ENCODE measurements around the gene USP36. TPM values are rescaled to one million over a fixed set of nuclear protein-coding genes. Genes with fewer than 3 reads are reported as not detected.
"Not testable (repeated sequence)": the region's sequence is repeated elsewhere in the genome, so short reads cannot be mapped to it uniquely, and the experiment has no call there.

Gene USP36
- total RNA-seq, 1 experiment from 2014 or later, result 79.5 TPM

- TF ChIP-seq CTCF (IDR thresholded peaks at IDR 0.05; ENCODE audit: unreplicated experiment), result no peak
- BruUV-seq (replicated peaks), result no TSS peak
- no peaks in the 10 kb centered on the region for H3K4me1 Mint-ChIP-seq (ENCODE audit: low read depth, unreplicated experiment)
- no peak overlapping the region for H3K4me3 Mint-ChIP-seq (ENCODE audit: low read depth, unreplicated experiment)
- no peaks in the 10 kb centered on the region for H3K36me3 Mint-ChIP-seq (ENCODE audit: insufficient read depth, unreplicated experiment)
- H3K9me3 Mint-ChIP-seq (ENCODE audit: low read depth, unreplicated experiment), result no peaks in the 10 kb centered on the region
- H3K27me3 Mint-ChIP-seq (ENCODE audit: unreplicated experiment), result no peaks in the 10 kb centered on the region
- H3K27ac Mint-ChIP-seq (ENCODE audit: unreplicated experiment), result no peak overlapping the region
- CTCF ChIA-PET, result no interaction called here
- intact Hi-C loops (cut with micrococcal nuclease; ENCODE audit: unreplicated experiment), result no loop called here
- DNase-seq, result no peak
Measured at GRCh38 chr17:78759969-78760352, 80.7 kb downstream of the USP36 start.

GRCh38 chr17:78759203-78759968 is 81.2 kb downstream of the USP36 start:
- CTCF ChIA-PET, result no interaction called here
- Mint-ChIP-seq H3K36me3 (ENCODE audit: insufficient read depth, unreplicated experiment) (no peaks in the 10 kb centered on the region), H3K4me1 (ENCODE audit: low read depth, unreplicated experiment) (no peaks in the 10 kb centered on the region), H3K9me3 (ENCODE audit: low read depth, unreplicated experiment) (no peaks in the 10 kb centered on the region), H3K27me3 (ENCODE audit: unreplicated experiment) (no peaks in the 10 kb centered on the region), H3K4me3 (ENCODE audit: low read depth, unreplicated experiment) (no peak overlapping the region), H3K27ac (ENCODE audit: unreplicated experiment) (no peak overlapping the region)
- TF ChIP-seq CTCF (IDR thresholded peaks at IDR 0.05; ENCODE audit: unreplicated experiment), result no peak
- intact Hi-C loops (cut with micrococcal nuclease; ENCODE audit: unreplicated experiment), result no loop called here
- no peak for DNase-seq
- no TSS peak for BruUV-seq (replicated peaks)

- Mint-ChIP-seq H3K27me3 (ENCODE audit: unreplicated experiment) (no peaks in the 10 kb centered on the region), H3K9me3 (ENCODE audit: low read depth, unreplicated experiment) (no peaks in the 10 kb centered on the region), H3K27ac (ENCODE audit: unreplicated experiment) (no peak overlapping the region), H3K4me3 (ENCODE audit: low read depth, unreplicated experiment) (no peak overlapping the region), H3K4me1 (ENCODE audit: low read depth, unreplicated experiment) (peaks cover 5% of the 10 kb centered on the region), H3K36me3 (ENCODE audit: insufficient read depth, unreplicated experiment) (no peaks in the 10 kb centered on the region)
- intact Hi-C loops (cut with micrococcal nuclease; ENCODE audit: unreplicated experiment), result no loop called here
- TF ChIP-seq CTCF (IDR thresholded peaks at IDR 0.05; ENCODE audit: unreplicated experiment), result no peak
- CTCF ChIA-PET, result interaction anchor here (0.6 kb wide), 1 partner anchor 13 kb away, joined by 3 read pairs; no protein-coding TSS in a partner anchor
- no TSS peak for BruUV-seq (replicated peaks)
- DNase-seq, result no peak
Measured at GRCh38 chr17:78753316-78754250, 87.0 kb downstream of the USP36 start.

GRCh38 chr17:78751447-78752161 is 89.0 kb downstream of the USP36 start:
- DNase-seq, result no peak
- peaks cover 16% of the 10 kb centered on the region for H3K4me1 Mint-ChIP-seq (ENCODE audit: low read depth, unreplicated experiment)
- no peaks in the 10 kb centered on the region for H3K27me3 Mint-ChIP-seq (ENCODE audit: unreplicated experiment)
- intact Hi-C loops (cut with micrococcal nuclease; ENCODE audit: unreplicated experiment), result no loop called here
- H3K9me3 Mint-ChIP-seq (ENCODE audit: low read depth, unreplicated experiment), result no peaks in the 10 kb centered on the region
- no peak overlapping the region for H3K27ac Mint-ChIP-seq (ENCODE audit: unreplicated experiment)
- H3K36me3 Mint-ChIP-seq (ENCODE audit: insufficient read depth, unreplicated experiment), result no peaks in the 10 kb centered on the region
- no peak overlapping the region for H3K4me3 Mint-ChIP-seq (ENCODE audit: low read depth, unreplicated experiment)
- BruUV-seq (replicated peaks), result no TSS peak
- CTCF ChIA-PET, result interaction anchor here (0.8 kb wide), 1 partner anchor 16 kb away, joined by 4 read pairs; no protein-coding TSS in a partner anchor
- no peak for TF ChIP-seq CTCF (IDR thresholded peaks at IDR 0.05; ENCODE audit: unreplicated experiment)

GRCh38 chr17:78751000-78751399 is 89.6 kb downstream of the USP36 start:
- DNase-seq; intact Hi-C loops (cut with micrococcal nuclease; ENCODE audit: unreplicated experiment); CTCF ChIA-PET; H3K9me3 Mint-ChIP-seq (ENCODE audit: low read depth, unreplicated experiment); H3K27me3 Mint-ChIP-seq (ENCODE audit: unreplicated experiment); H3K4me3 Mint-ChIP-seq (ENCODE audit: low read depth, unreplicated experiment); H3K36me3 Mint-ChIP-seq (ENCODE audit: insufficient read depth, unreplicated experiment); BruUV-seq (replicated peaks); H3K27ac Mint-ChIP-seq (ENCODE audit: unreplicated experiment): not testable (repeated sequence)
- H3K4me1 Mint-ChIP-seq (ENCODE audit: low read depth, unreplicated experiment), result peaks cover 21% of the 10 kb centered on the region

Measured in Calu3 (cell line).